ENCODE data around the gene SH3D19.
"Not testable (repeated sequence)": the region's sequence is repeated elsewhere in the genome, so short reads cannot be mapped to it uniquely, and the experiment has no call there.

SH3D19 gene

DNA sequence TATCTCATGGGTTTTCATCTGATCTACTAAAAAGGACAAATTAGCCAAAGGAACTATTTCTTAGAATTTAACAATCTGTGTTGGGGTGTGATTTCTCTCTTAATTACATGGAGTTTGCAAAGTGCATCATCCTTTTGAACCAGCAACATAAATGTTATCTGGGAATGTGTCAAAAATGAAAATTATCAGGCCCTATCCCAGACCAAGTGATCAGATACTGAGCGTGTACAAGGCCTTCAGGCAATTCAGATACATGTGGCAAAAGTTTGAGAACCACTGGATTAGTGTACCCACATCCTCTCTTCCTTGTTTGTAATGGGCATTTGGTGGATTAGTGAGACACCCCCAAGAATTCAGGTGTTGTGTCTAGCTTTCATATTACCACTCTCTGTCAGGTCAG, 3.8 kb downstream of the SH3D19 start:
- no peak for DNase-seq (ENCODE audit: low spot score)

- no peak for DNase-seq (ENCODE audit: low spot score)
These were observed 5.9 kb downstream of the SH3D19 start for GRCh38 chr4:151319490-151319889.

DNA sequence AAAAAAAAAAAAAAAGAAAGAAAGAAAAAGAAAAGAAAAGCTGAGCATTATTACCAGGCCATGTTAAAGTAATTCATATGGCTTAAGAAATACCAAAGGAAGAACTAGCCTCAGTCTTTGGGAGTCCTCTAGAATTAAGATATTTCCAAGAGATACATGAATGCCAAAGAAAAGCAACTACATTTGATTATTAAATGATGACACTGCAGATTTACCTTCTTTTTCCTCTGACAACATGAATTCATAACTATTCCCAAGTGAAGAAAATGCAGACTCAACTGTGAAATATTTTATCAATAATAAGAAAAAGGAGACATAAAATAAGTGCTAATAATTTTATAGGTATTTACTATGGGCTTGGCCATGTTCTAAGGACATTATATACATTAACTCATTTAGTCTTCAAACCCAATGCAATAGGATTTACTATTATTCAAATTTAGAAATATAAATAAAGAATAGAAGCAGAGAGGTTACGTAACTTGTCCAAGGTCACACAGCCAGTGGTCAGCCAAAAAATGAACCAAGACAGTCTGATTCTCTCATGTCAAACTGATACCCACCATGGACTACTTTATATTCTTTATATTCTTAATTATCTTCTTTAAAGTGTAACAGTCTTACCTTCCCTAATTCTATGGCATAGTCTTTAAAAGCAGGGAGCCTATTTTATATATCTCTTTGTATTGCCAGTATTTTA, 6.9 kb downstream of the SH3D19 start:
- no peak for DNase-seq (ENCODE audit: low spot score)

- no peak for DNase-seq (ENCODE audit: low spot score)
These were observed 8.8 kb downstream of the SH3D19 start for GRCh38 chr4:151316645-151317044.

DNA sequence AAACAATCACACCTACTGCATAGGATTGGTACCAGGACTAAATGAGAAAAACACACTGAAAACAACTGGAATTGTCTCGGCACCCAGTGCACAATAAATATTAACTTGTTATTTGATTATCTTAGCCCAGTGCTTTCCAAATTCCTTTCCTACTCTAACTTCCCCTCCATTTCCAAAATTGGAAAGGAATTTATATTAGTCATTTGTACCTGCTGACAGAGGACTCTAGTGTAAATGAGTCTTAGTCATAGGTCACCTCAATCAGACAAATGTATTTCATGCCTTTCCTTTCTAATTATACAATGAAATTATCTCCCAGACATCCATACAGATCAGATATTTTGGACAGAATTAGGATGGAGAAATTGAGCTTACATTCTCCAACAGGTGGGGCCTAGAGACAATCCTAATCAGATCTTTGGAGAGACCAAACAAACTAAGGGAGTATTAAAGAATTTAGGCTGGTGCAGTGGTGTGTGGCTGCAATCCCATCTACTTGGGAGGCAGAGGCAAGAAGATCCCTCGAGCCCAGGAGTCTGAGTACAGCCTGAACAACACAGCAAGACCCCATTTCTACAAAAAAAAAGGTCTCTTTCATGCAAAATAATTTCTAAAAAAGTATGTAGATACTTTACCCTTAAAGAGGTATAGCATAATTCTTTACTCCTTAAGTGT, 10.1 kb downstream of the SH3D19 start:
- DNase-seq (ENCODE audit: low spot score) = no peak

DNA sequence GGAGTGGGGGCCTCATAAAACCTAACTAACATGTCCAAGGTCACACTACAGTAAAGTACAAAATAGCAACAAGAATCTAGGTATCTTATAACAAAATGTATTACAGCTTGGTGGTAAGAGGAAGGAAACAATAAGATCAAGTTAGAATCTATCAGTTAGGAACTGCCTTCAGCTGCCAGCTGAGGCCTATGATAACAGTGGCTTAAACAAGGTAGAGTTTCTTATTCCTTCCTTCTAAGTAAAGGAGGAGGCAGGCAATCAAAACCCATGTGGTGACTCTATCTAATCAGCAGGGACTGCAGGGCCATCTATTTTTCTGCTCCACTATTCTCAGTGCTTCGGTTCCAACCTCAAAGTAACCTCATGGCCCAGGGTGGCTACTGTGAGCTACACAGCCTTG, 10.9 kb downstream of the SH3D19 start:
- no peak for DNase-seq (ENCODE audit: low spot score)

- no peak for DNase-seq (ENCODE audit: low spot score)
These were observed 11.4 kb downstream of the SH3D19 start for GRCh38 chr4:151314010-151314355.

GRCh38 chr4:151313306-151314009, 11.9 kb downstream of the SH3D19 start:
- DNase-seq (ENCODE audit: low spot score) = no peak

DNA sequence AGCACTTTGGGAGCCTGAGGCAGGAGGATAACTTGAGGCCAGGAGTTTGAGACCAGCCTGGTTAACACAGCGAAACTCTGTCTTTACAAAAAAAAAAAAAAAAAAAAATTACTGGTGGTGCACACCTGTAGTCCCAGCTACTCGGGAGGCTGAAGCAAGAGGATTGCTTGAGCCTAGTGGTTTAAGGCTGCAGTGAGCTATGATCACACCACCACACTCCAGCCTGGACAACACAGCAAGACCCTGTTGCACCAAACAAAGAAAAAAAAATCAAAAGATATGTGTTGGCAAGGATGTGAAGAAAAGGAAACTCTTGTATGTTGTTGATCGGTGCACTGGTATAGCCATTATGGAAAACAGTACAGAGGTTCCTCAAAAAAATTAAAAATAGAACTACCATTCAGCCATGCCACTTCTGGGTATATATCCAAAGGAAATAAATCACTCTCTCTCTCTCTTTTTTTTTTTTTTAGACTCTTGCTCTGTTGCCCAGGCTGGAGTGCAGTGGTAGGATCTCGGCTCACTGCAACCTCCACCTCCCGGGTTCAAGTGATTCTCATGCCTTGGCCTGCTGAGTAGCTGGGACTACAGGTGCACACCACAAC, 15.2 kb downstream of the SH3D19 start:
- DNase-seq (ENCODE audit: low spot score) = no peak

GRCh38 chr4:151304755-151305154, 20.6 kb downstream of the SH3D19 start:
- DNase-seq (ENCODE audit: low spot score) = no peak

DNA sequence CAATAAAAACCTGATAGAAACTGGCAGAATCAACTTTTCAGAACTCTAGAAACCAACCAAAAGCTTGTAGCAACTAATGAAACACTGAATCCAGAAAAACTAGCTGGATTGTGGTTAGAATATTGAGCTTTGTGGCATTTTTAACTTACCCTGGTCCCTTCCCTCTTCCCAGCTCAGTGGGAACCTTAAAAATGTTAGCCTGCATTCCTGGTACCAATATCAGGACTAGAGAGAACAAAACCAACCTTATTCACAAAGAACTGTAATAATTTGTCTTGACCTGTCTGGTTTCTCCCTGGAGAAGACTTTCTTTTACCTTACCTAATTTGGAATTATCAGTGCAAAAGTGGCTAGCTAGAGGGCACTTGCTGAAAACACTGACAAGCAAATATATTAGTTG, 21.2 kb downstream of the SH3D19 start:
- DNase-seq (ENCODE audit: low spot score) = no peak

- peak; percentile 12 for DNase-seq (ENCODE audit: low spot score)
These were observed 23.0 kb downstream of the SH3D19 start for GRCh38 chr4:151302432-151302831.

DNA sequence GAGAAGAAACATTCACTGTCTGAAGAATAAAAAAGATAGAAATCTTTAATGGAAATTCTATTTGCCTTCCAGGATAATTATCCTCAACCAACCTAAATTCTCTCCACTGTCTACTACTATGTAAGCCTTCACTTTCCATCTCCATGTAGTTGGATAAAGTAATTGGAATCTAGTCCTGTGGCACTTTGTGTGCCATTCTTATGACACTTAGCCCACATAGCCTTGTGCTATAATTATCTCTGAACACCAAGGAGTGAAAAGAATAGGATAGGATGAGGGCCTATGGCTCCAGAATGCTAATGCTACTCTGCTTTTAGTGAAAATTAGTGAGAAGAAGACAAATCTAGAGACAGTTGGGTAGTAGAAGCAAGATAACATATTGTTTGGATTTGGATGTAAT, 28.2 kb downstream of the SH3D19 start:
- DNase-seq (ENCODE audit: low spot score) = no peak

- no peak for DNase-seq (ENCODE audit: low spot score)
These were observed 29.2 kb downstream of the SH3D19 start for GRCh38 chr4:151296227-151296626.

GRCh38 chr4:151294833-151295496, 30.4 kb downstream of the SH3D19 start:
- no peak for DNase-seq (ENCODE audit: low spot score)

DNA sequence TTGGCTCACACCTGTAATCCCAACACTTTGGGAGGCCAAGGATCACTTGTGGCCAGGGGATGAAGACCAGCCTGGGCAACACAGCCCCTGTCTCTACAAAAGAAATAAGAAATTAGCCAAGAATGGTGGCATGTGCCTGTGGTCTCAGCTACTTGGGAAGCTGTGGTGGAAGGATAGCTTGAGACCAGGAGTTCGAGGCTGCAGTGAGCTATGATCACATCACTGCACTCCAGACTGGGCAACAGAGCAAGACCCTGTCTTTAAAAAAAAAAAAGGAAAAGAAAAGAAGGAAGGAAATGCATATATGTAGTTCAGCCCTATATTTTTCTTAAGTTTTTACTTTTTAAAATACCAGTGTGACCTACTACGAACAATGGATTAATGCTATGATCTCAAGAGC, 33.4 kb downstream of the SH3D19 start:
- no peak for DNase-seq (ENCODE audit: low spot score)

- no peak for DNase-seq (ENCODE audit: low spot score)
These were observed 33.9 kb downstream of the SH3D19 start for GRCh38 chr4:151291485-151291884.

DNA sequence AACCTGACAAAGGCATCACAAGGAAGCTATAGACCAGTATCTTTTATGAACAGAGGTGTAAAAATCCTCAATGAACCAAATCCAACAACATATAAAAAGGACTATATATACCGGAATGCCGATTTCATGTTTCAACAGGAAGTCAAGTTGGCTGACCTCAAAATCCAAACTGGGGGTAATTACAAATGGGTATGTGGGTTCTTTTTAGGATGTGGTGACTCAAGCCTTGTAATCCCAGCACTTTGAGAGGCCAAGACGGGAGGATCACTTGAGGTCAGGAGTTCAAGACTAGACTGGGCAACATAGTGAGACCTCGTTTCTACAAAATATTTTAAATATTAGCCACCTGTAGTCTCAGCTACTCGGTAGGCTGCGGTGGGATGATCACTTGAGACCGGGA, 38.0 kb downstream of the SH3D19 start:
- no peak for DNase-seq (ENCODE audit: low spot score)

- DNase-seq (ENCODE audit: low spot score) = no peak
These were observed 40.7 kb downstream of the SH3D19 start for GRCh38 chr4:151284534-151285245.

DNA sequence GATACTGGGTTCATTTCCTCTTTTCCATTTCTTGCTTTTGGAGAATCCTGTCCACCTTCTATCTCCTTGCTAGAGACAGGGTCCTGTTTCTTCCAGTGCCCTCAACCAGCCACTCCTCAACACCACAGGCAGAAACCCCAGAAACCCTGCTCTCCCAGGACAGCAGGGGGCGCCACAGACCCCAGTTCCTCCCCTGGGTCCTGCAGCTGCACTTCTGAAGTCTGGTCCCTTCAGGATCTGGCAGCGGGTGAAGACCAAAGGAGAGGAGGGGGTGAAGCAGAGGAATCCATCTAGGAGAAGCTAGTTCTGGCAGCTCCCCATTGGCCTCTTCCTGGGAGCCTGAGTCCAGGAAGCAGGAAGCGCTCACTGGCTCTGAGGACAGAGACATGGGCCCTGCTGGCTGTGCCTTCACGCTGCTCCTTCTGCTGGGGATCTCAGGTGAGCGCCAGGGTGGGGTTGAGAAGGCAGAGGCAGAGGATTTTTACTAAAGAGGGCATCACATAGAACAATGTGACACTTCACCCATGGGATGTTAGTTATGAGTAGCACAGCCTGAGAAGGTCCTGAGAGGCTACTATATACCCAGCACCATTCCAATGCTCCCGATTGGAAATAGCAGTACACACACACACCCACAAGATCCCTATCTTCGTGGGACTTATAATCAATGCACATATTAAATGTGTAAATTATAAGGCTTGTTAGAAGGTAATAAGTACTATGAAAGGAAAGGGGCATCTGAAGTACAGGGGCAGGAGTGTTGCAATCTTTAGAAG, 48.4 kb downstream of the SH3D19 start, which contains the start of gene PRSS48:
Gene PRSS48, plus strand, starts transcription at position 375 of the 776 bp plus-strand sequence. Its CDS starts 12 bp downstream, at position 387.
- DNase-seq (ENCODE audit: low spot score) = peak; percentile 79

GRCh38 chr4:151268905-151269304, 56.5 kb downstream of the SH3D19 start:
- not testable (repeated sequence) for DNase-seq (ENCODE audit: low spot score)

Measured in Ammon's horn (tissue), 1 donor.